HCT116 (cell line): Measurements from ENCODE around the gene PLCD4.

ENCODE experiments used
- FOSL1 ChIP-seq: IDR thresholded peaks from 2 replicates; pipeline ENCODE4 v1.6.1; 2012; ENCODE audit warnings: low read depth
- JUND ChIP-seq: IDR thresholded peaks from 2 replicates; pipeline ENCODE4 v1.6.1; 2012
- POLR2A ChIP-seq: IDR thresholded peaks from 2 replicates; pipeline ENCODE4 v1.7.0; 2011; ENCODE audit warnings: borderline replicate concordance; ENCODE audit not compliant: insufficient read depth, insufficient read length; ENCODE audit errors: extremely low read depth
- SP1 ChIP-seq: IDR thresholded peaks from 2 replicates; pipeline ENCODE4 v1.6.1; 2012; ENCODE audit warnings: low read depth
- TF ChIP-seq, protein P1 (sequence below), 3 experiments: fragments of 200-600 bp in 1 of 3; sonication (generic) in 1 of 3; IDR thresholded peaks in 2 of 3; conservative IDR thresholded peaks in 1 of 3; 2 replicates each; pipeline ENCODE4 v1.5.1; 2012 to 2017; ENCODE audit warnings: low read depth in 2 of 3, low read length in 2 of 3, antibody characterized with exemption in 1 of 3, borderline replicate concordance in 1 of 3, control low read depth in 1 of 3, mild to moderate bottlenecking in 1 of 3, mixed read lengths in 1 of 3, mixed run types in 1 of 3, moderate library complexity in 1 of 3; ENCODE audit not compliant: insufficient read depth in 1 of 3

DNA sequence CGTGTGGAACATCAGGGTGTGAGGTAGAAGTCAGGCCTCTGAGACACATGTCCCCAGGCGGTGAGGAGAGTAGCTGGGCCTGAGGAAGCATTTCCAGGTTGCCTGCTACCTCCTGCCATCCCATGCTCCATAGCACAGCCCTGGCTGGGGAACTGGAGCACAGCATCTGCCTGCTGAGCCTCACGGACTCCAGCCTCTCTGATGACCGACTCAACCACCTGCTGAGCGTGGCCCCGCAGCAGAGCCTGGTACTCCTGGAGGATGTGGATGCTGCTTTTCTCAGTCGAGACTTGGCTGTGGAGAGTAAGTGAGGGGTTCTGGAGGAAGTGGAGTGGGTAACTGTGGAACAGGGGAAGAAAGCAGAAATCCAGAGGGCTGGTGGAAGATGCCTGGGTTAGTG, 54.7 kb downstream of the PLCD4 start:
- TF ChIP-seq JUND = no peak
- TF ChIP-seq, protein P1, sequence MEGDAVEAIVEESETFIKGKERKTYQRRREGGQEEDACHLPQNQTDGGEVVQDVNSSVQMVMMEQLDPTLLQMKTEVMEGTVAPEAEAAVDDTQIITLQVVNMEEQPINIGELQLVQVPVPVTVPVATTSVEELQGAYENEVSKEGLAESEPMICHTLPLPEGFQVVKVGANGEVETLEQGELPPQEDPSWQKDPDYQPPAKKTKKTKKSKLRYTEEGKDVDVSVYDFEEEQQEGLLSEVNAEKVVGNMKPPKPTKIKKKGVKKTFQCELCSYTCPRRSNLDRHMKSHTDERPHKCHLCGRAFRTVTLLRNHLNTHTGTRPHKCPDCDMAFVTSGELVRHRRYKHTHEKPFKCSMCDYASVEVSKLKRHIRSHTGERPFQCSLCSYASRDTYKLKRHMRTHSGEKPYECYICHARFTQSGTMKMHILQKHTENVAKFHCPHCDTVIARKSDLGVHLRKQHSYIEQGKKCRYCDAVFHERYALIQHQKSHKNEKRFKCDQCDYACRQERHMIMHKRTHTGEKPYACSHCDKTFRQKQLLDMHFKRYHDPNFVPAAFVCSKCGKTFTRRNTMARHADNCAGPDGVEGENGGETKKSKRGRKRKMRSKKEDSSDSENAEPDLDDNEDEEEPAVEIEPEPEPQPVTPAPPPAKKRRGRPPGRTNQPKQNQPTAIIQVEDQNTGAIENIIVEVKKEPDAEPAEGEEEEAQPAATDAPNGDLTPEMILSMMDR (IDR thresholded peaks at IDR 0.05 in 2 of 3, conservative IDR thresholded peaks at IDR 0.05 in 1 of 3; ENCODE audit: borderline replicate concordance in 1 of 3, insufficient read depth in 1 of 3, low read depth in 2 of 3, low read length in 2 of 3) = no peak
- no peak for TF ChIP-seq POLR2A
- no peak for TF ChIP-seq SP1
- no peak for TF ChIP-seq FOSL1
